GM13977 (cell line): Measurements from ENCODE around the gene AVPI1.
"Not testable (repeated sequence)": the region's sequence is repeated elsewhere in the genome, so short reads cannot be mapped to it uniquely, and the experiment has no call there.

ENCODE experiments used
- DNase-seq: peaks from one replicate; pipeline ENCODE4 v3.0.0; 2012; ENCODE audit warnings: low spot score
- in situ Hi-C: fragments of 300-500 bp; cut with MboI; formaldehyde crosslinking; loops from one replicate; pipeline ENCODE4 v1.12.0; 2022; ENCODE audit warnings: low sequenced_read_pairs, low pct_unique_long_range_greater_than_20kb, mixed read lengths, inconsistent platforms; ENCODE audit not compliant: unreplicated experiment
- TF ChIP-seq, protein P1 (sequence below): IDR thresholded peaks from 2 replicates; pipeline ENCODE4 v1.5.1; 2012; ENCODE audit warnings: mild to moderate bottlenecking, control low read depth; ENCODE audit not compliant: insufficient read depth; ENCODE audit errors: extremely low read depth, missing control alignments

The AVPI1 gene

DNA sequence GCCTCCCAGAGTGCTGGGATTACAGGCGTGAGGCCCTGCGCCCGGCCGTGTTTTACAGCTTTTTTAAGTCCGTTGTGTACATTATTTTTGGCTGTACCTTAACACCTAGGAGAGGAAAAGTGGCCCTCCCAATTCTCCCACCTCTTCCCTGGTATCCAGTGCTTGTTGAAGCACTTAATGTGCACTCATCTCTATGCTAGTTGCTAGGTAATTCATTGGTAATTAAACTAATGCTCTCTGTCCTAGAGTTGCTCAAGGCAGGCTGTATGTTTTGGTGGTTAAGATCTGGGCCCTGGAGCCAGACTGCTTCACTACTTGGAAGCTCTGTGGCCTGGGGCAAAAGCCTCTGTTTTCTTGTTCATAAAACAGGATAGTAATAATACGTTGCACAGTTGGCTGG is 19.6 kb downstream of the AVPI1 start:
- TF ChIP-seq, protein P1, sequence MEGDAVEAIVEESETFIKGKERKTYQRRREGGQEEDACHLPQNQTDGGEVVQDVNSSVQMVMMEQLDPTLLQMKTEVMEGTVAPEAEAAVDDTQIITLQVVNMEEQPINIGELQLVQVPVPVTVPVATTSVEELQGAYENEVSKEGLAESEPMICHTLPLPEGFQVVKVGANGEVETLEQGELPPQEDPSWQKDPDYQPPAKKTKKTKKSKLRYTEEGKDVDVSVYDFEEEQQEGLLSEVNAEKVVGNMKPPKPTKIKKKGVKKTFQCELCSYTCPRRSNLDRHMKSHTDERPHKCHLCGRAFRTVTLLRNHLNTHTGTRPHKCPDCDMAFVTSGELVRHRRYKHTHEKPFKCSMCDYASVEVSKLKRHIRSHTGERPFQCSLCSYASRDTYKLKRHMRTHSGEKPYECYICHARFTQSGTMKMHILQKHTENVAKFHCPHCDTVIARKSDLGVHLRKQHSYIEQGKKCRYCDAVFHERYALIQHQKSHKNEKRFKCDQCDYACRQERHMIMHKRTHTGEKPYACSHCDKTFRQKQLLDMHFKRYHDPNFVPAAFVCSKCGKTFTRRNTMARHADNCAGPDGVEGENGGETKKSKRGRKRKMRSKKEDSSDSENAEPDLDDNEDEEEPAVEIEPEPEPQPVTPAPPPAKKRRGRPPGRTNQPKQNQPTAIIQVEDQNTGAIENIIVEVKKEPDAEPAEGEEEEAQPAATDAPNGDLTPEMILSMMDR = no peak
- no peak for DNase-seq
- in situ Hi-C loops = no loop called here

DNA sequence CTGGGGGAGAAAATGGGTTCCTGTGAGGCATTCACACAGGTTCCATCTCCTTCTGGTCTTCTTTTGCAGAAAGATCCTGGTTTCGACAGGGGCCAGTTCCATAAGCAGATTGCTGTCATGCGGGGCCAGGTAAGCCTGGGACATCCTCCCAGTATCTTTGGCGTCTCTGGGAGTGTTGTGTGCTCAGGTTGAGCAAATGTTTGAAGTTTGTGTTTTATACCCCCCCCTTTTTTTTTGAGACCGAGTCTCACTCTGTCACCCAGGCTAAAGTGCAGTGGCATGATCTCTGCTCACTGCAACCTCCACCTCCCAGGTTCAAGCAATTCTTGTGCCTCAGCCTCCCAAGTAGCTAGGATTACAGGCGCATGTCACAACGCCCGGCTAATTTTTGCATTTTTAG is 20.0 kb downstream of the AVPI1 start:
- DNase-seq = no peak
- TF ChIP-seq, protein P1 = no peak
- in situ Hi-C loops = no loop called here

- TF ChIP-seq, protein P1 = no peak
- DNase-seq = no peak
- in situ Hi-C loops = no loop called here
Observed at GRCh38 chr10:97664282-97664850, 22.7 kb downstream of the AVPI1 start.

- TF ChIP-seq, protein P1 = no peak
- no peak for DNase-seq
- in situ Hi-C loops = no loop called here
Observed at GRCh38 chr10:97659589-97659988, 27.5 kb downstream of the AVPI1 start.

DNA sequence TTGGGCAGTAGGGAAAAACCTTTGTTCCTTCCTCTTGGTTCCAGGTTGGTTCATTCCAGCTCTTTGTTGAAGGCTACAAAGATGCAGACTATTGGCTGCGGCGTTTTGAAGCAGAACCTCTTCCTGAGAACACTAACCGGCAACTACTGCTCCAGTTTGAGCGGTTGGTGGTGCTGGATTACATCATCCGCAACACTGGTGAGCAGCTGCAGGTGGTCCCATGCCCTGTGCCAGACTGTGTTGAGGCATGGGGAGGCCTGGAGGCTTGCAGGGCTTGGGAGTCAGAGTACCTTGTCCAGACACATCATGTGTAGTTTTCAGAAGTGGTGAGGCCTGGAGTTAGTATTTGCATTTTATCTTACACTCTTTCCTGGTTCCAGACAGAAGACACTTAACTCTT is 30.3 kb downstream of the AVPI1 start:
- TF ChIP-seq, protein P1 = no peak
- in situ Hi-C loops = no loop called here
- DNase-seq = no peak

GRCh38 chr10:97651773-97652172 is 35.3 kb downstream of the AVPI1 start:
- DNase-seq = no peak
- TF ChIP-seq, protein P1 = no peak
- in situ Hi-C loops = no loop called here

DNA sequence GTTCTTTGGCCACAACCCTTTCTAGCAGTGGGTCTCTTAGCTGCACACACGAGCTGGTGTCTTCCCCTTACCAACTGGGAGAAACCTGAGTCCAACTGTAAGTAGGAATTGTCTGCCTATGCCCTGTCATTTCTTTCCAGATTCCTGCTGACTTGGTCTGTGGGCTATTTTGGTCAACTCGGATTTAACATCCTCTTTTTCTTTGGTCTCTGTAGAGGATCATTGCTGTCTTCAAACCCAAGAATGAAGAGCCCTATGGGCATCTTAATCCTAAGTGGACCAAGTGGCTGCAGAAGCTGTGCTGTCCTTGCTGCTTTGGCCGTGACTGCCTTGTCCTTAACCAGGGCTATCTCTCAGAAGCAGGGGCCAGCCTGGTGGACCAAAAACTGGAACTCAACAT is 36.3 kb downstream of the AVPI1 start:
- TF ChIP-seq, protein P1 = no peak
- in situ Hi-C loops = no loop called here
- DNase-seq = no peak

DNA sequence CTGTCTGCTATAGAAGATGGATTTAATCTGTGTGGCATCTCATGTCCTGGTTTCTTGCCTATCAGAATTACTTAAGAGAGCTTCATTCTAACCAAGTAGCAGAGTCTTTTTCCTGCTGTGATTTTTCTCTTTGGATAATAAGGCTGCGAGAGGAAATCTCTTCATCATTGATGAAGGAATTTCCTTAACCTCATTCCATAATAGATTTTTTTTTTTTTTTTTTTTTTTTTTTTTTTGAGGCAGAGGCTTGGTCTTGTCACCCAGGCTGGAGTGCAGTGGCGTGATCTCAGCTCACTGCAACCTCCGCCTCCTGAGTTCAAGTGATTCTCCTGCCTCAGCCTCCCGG is 37.7 kb downstream of the AVPI1 start:
- in situ Hi-C loops, DNase-seq: not testable (repeated sequence)
